GM19351 (cell line): Measurements from ENCODE around the gene KRT32.

ENCODE experiments used
- ATAC-seq: cut with Tn5 transposase; IDR thresholded peaks from one replicate; pipeline ENCODE4 v1.9.1; 2021; ENCODE audit warnings: mild to moderate bottlenecking, moderate library complexity; ENCODE audit not compliant: unreplicated experiment

The KRT32 gene

GRCh38 chr17:41467561-41467960 lies 375 bp upstream of the KRT32 start:
- ATAC-seq, result no peak

GRCh38 chr17:41464682-41465081 lies 2.5 kb downstream of the KRT32 start:
- no peak for ATAC-seq

GRCh38 chr17:41464173-41464572 lies 3.0 kb downstream of the KRT32 start:
- no peak for ATAC-seq

GRCh38 chr17:41463746-41464145 lies 3.4 kb downstream of the KRT32 start:
- no peak for ATAC-seq

GRCh38 chr17:41462705-41463104 lies 4.5 kb downstream of the KRT32 start:
- ATAC-seq, result no peak

- no peak for ATAC-seq
These were observed 9.5 kb downstream of the KRT32 start for GRCh38 chr17:41457676-41458075.

- no peak for ATAC-seq
These were observed 11.0 kb downstream of the KRT32 start for GRCh38 chr17:41456204-41456603.

- ATAC-seq, result no peak
These were observed 11.9 kb downstream of the KRT32 start for GRCh38 chr17:41455236-41455635.

- ATAC-seq, result no peak
These were observed 14.1 kb downstream of the KRT32 start for GRCh38 chr17:41453066-41453465.

GRCh38 chr17:41452281-41452680 lies 14.9 kb downstream of the KRT32 start:
- no peak for ATAC-seq

GRCh38 chr17:41451154-41451728 lies 15.9 kb downstream of the KRT32 start:
- no peak for ATAC-seq

- ATAC-seq, result no peak
These were observed 18.2 kb downstream of the KRT32 start for GRCh38 chr17:41449008-41449407.

- no peak for ATAC-seq
These were observed 18.7 kb downstream of the KRT32 start for GRCh38 chr17:41448506-41448905.

- ATAC-seq, result no peak
These were observed 20.4 kb downstream of the KRT32 start for GRCh38 chr17:41446806-41447205.

GRCh38 chr17:41444640-41445039 lies 22.5 kb downstream of the KRT32 start:
- no peak for ATAC-seq

- no peak for ATAC-seq
These were observed 23.0 kb downstream of the KRT32 start for GRCh38 chr17:41444186-41444585.

GRCh38 chr17:41442739-41443138 lies 24.4 kb downstream of the KRT32 start:
- ATAC-seq, result no peak

- ATAC-seq, result no peak
These were observed 26.6 kb downstream of the KRT32 start, which contains the start of gene KRT38 for GRCh38 chr17:41440531-41441033. Gene KRT38, minus strand, starts transcription at chr17:41440983. Its CDS starts 62 bp downstream, at chr17:41440921.

- ATAC-seq, result no peak
These were observed 27.8 kb downstream of the KRT32 start for GRCh38 chr17:41439375-41439774.

- ATAC-seq, result no peak
These were observed 29.4 kb downstream of the KRT32 start for GRCh38 chr17:41437769-41438168.

GRCh38 chr17:41437254-41437653 lies 29.9 kb downstream of the KRT32 start:
- ATAC-seq, result no peak

- ATAC-seq, result no peak
These were observed 32.8 kb downstream of the KRT32 start for GRCh38 chr17:41434415-41434814.

GRCh38 chr17:41434005-41434404 lies 33.2 kb downstream of the KRT32 start:
- no peak for ATAC-seq
